Measurements from ENCODE around the gene ERBB4.

DNA sequence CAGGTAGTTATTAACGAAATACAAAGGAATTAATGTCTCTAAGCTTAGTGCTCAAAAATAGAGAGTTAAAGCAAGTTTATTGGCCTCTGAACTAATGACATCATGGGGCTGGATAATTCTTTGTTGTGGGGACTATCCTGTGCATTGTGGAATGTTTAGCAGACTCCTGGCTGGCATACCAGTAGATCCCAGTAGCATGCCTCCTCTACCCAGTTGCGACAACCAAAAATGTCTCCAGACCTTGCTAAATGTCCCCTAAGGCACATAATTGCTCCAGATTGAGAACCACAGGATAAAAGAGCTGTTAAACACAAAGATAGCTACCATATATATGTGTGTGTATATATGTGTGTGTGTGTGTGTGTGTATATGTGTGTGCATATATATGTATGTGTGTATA is 194.5 kb downstream of the ERBB4 start:
- TF ChIP-seq, protein P1, sequence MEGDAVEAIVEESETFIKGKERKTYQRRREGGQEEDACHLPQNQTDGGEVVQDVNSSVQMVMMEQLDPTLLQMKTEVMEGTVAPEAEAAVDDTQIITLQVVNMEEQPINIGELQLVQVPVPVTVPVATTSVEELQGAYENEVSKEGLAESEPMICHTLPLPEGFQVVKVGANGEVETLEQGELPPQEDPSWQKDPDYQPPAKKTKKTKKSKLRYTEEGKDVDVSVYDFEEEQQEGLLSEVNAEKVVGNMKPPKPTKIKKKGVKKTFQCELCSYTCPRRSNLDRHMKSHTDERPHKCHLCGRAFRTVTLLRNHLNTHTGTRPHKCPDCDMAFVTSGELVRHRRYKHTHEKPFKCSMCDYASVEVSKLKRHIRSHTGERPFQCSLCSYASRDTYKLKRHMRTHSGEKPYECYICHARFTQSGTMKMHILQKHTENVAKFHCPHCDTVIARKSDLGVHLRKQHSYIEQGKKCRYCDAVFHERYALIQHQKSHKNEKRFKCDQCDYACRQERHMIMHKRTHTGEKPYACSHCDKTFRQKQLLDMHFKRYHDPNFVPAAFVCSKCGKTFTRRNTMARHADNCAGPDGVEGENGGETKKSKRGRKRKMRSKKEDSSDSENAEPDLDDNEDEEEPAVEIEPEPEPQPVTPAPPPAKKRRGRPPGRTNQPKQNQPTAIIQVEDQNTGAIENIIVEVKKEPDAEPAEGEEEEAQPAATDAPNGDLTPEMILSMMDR (IDR thresholded peaks at IDR 0.05), result no peak
- no peak for TF ChIP-seq POLR2A (IDR thresholded peaks at IDR 0.05)

Data from lower leg skin (tissue), 3 donors.